Left lung (tissue), 10 donors: ENCODE measurements around the gene RUFY4. TPM values are rescaled to one million over a fixed set of nuclear protein-coding genes. Genes with fewer than 3 reads are reported as not detected.

Experiments used
- ATAC-seq: fragments of 200-7000 bp; cut with Tn5 transposase; one replicate; pipeline ENCODE4 v1.9.1; 2020; ENCODE audit warnings: moderate library complexity
- DNase-seq, 4 donors: peaks; one replicate each; pipeline ENCODE4 v3.0.0-alpha.2; 2013 to 2020
- H3K27ac ChIP-seq, 2 donors: fragments of 200-600 bp; sonication (generic) in 1 of 2; one replicate each; pipeline versions ENCODE4 v1.5.0 to v1.8.0; 2020 to 2021
- H3K27me3 ChIP-seq, 2 donors: fragments of 200-600 bp; sonication (generic) in 1 of 2; one replicate each; pipeline versions ENCODE4 v1.5.0 to v1.8.0; 2020 to 2021
- H3K36me3 ChIP-seq, 2 donors: fragments of 200-600 bp; sonication (generic) in 1 of 2; one replicate each; pipeline versions ENCODE4 v1.5.0 to v1.8.0; 2020 to 2021
- H3K4me1 ChIP-seq, 2 donors: fragments of 200-600 bp; one replicate each; pipeline ENCODE4 v1.8.0; 2021
- H3K4me3 ChIP-seq, 2 donors: fragments of 200-600 bp; sonication (generic) in 1 of 2; one replicate each; pipeline versions ENCODE4 v1.5.0 to v1.8.0; 2020 to 2021; ENCODE audit warnings: mild to moderate bottlenecking in 1 of 2
- H3K9me3 ChIP-seq, 2 donors: fragments of 200-600 bp; sonication (generic) in 1 of 2; one replicate each; pipeline versions ENCODE4 v1.5.0 to v1.8.0; 2020 to 2021
- CTCF ChIP-seq, 2 donors: fragments of 200-600 bp; sonication (generic) in 1 of 2; IDR thresholded peaks; one replicate each; pipeline versions ENCODE4 v1.5.0 to v1.8.0; 2021; ENCODE audit warnings: antibody characterized with exemption in 2 of 2
- intact Hi-C, 2 donors: fragments of 100-400 bp; cut with DNase I; formaldehyde crosslinking; loops; one replicate each; pipeline versions ENCODE4 v1.11.2 to v1.14.2; 2022
- polyA plus RNA-seq, 6 donors: library from polyadenylated mRNA; unstranded; fragments of 120-200 nt; gene quantifications; one replicate each; pipeline ENCODE4 v1.2.1, GENCODE V29; 2013; ENCODE audit not compliant: insufficient read length in 6 of 6
- total RNA-seq, 2 donors: library from RNA; stranded (reverse); fragmentation: NEBNext Ultra II Directional; extraction: Animal tissue kit (Norgen Biotek cat#: 25700); gene quantifications; one replicate each; pipeline ENCODE4 v1.2.1, GENCODE V29; 2021
- donor health status: DM: no; HTN: yes; CAD: no.
- donor health status: DM: no; HTN: no; CAD: no.

Gene RUFY4
- total and polyA plus RNA-seq, 8 donors = 0.41 to 0.74 (median 0.51) TPM; not detected in 1

DNA sequence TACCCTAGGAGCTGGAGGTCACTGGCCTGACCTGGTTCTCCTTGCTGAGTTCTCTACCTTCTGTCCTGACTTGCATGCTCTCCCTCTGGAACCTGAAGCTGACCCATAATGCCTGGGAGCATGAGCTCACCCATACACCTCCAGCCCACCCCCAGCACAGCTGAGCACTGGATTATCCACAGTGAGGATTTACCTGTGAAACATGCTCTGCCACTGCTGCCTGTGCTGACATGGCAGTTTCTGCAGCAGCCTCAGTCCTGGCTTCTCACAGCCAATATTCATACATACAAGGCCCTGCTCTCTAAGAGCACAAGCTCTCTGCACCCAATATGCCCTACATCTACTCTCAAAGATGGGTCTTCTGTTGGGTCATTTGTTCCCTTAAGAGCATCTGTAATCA lies 61.8 kb downstream of the RUFY4 start:
- Histone ChIP-seq H3K27ac (peak overlapping the region in 1 of 2 donors; percentile 57), H3K27me3 (no peaks in the 10 kb centered on the region), H3K4me1 (peaks cover 0 to 6% of the 10 kb centered on the region in 2 donors), H3K36me3 (peaks cover 0 to 8% of the 10 kb centered on the region in 2 donors), H3K9me3 (no peaks in the 10 kb centered on the region), H3K4me3 (no peak overlapping the region)
- ATAC-seq (no peak), DNase-seq (no peak)
- intact Hi-C loops = no loop called here
- TF ChIP-seq CTCF (IDR thresholded peaks at IDR 0.05) = no peak

GRCh38 chr2:218137514-218137913 lies 68.5 kb downstream of the RUFY4 start:
- Histone ChIP-seq H3K9me3 (no peaks in the 10 kb centered on the region), H3K36me3 (peaks cover 0 to 14% of the 10 kb centered on the region in 2 donors), H3K27ac (peak overlapping the region in 1 of 2 donors; percentile 59), H3K27me3 (peaks cover 0 to 8% of the 10 kb centered on the region in 2 donors), H3K4me3 (no peak overlapping the region), H3K4me1 (peaks cover 0 to 12% of the 10 kb centered on the region in 2 donors)
- ATAC-seq (no peak), DNase-seq (no peak)
- no peak for TF ChIP-seq CTCF (IDR thresholded peaks at IDR 0.05)
- intact Hi-C loops = no loop called here

GRCh38 chr2:218138047-218138446 lies 69.0 kb downstream of the RUFY4 start:
- H3K27ac ChIP-seq = peak overlapping the region in 1 of 2 donors; percentile 59
- H3K9me3 ChIP-seq = no peaks in the 10 kb centered on the region
- H3K4me3 ChIP-seq = no peak overlapping the region
- H3K4me1 ChIP-seq = peaks cover 0 to 12% of the 10 kb centered on the region in 2 donors
- no peak for TF ChIP-seq CTCF (IDR thresholded peaks at IDR 0.05)
- DNase-seq (no peak), ATAC-seq (no peak)
- peaks cover 0 to 8% of the 10 kb centered on the region in 2 donors for H3K27me3 ChIP-seq
- peaks cover 0 to 14% of the 10 kb centered on the region in 2 donors for H3K36me3 ChIP-seq
- intact Hi-C loops = no loop called here

Other genes with a start within 250 kb of the RUFY4 start
- gene TNS1, start 66.3 kb upstream of the RUFY4 start, total RNA-seq = 100 to 1,000 TPM; 303 to 327 TPM
- gene TNS1, start 66.3 kb upstream of the RUFY4 start, polyA plus RNA-seq = 100 to 1,000 TPM; 139 to 184 (median 149) TPM
- 10 to 100 TPM in 1 of 2 donors, 1 to 10 TPM in 1; 3.1 to 22.0 TPM for gene CXCR2, start 56.8 kb downstream of the RUFY4 start, total RNA-seq
- under 1 TPM; 0.23 to 0.29 (median 0.26) TPM for gene CXCR2, start 56.8 kb downstream of the RUFY4 start, polyA plus RNA-seq
- 10 to 100 TPM in 1 of 2 donors, 1 to 10 TPM in 1; 1.7 to 21.0 TPM for gene CXCR1, start 97.7 kb downstream of the RUFY4 start, total RNA-seq
- under 1 TPM in 5 of 6 donors, not detected in 1; 0.06 to 0.18 (median 0.07) TPM for gene CXCR1, start 97.7 kb downstream of the RUFY4 start, polyA plus RNA-seq
- gene ARPC2, start 147.9 kb downstream of the RUFY4 start, total RNA-seq = 100 to 1,000 TPM; 361 to 452 TPM
- gene ARPC2, start 147.9 kb downstream of the RUFY4 start, polyA plus RNA-seq = 100 to 1,000 TPM; 229 to 266 (median 253) TPM
- 1 to 10 TPM; 1.7 to 4.3 TPM for gene GPBAR1, start 191.8 kb downstream of the RUFY4 start, total RNA-seq
- gene GPBAR1, start 191.8 kb downstream of the RUFY4 start, polyA plus RNA-seq = 1 to 10 TPM in 5 of 6 donors, under 1 TPM in 1; 0.88 to 1.7 (median 1.2) TPM
- 10 to 100 TPM; 55.2 to 57.2 TPM for gene AAMP, start 200.9 kb downstream of the RUFY4 start, total RNA-seq
- gene AAMP, start 200.9 kb downstream of the RUFY4 start, polyA plus RNA-seq = 100 to 1,000 TPM; 106 to 120 (median 115) TPM
- gene PNKD, start 201.3 kb downstream of the RUFY4 start, total RNA-seq = 10 to 100 TPM; 93.4 to 96.8 TPM
- 10 to 100 TPM; 58.2 to 66.2 (median 60.0) TPM for gene PNKD, start 201.3 kb downstream of the RUFY4 start, polyA plus RNA-seq
- gene TMBIM1, start 223.2 kb downstream of the RUFY4 start, total RNA-seq = 100 to 1,000 TPM; 281 to 308 TPM
- gene TMBIM1, start 223.2 kb downstream of the RUFY4 start, polyA plus RNA-seq = 10 to 100 TPM; 63.5 to 78.4 (median 70.6) TPM